Keratinocyte (primary cell): ENCODE data around the gene CD2. TPM values are rescaled to one million over a fixed set of nuclear protein-coding genes. Genes with fewer than 3 reads are reported as not detected.

ENCODE experiments used
- DNase-seq: peaks from one replicate; pipeline ENCODE4 v3.0.0-alpha.2; 2011; ENCODE audit warnings: low read depth, missing footprints, low spot score
- FAIRE-seq: peaks from 2 replicates; lab custom pipeline; 2011; peaks lifted over from hg19 to GRCh38; lab: Jason Lieb, UNC
- H2AFZ ChIP-seq: 2 replicates; pipeline ENCODE4 v1.6.0; 2012; ENCODE audit warnings: low read length, control low read depth, inconsistent platforms; ENCODE audit not compliant: control insufficient read depth
- H3K27ac ChIP-seq: 2 replicates; pipeline ENCODE4 v1.5.1; 2011; ENCODE audit warnings: low read length; ENCODE audit not compliant: control insufficient read depth, insufficient read depth
- H3K27me3 ChIP-seq: 3 replicates; pipeline ENCODE4 v1.6.0; 2011; ENCODE audit warnings: low read length; ENCODE audit not compliant: control insufficient read depth, insufficient read depth; ENCODE audit errors: extremely low read depth
- H3K36me3 ChIP-seq, 2 experiments: 2 replicates in 1 of 2; 3 replicates in 1 of 2; pipeline ENCODE4 v1.5.1; 2011; ENCODE audit warnings: low read length in 2 of 2, mild to moderate bottlenecking in 1 of 2; ENCODE audit not compliant: control insufficient read depth in 2 of 2, insufficient read depth in 2 of 2; ENCODE audit errors: extremely low read depth in 1 of 2
- H3K4me1 ChIP-seq: 3 replicates; pipeline ENCODE4 v1.5.1; 2011; ENCODE audit warnings: low read length; ENCODE audit not compliant: control insufficient read depth, insufficient read depth; ENCODE audit errors: extremely low read depth
- H3K4me2 ChIP-seq: 3 replicates; pipeline ENCODE4 v1.6.0; 2011; ENCODE audit warnings: low read depth, low read length; ENCODE audit not compliant: control insufficient read depth, insufficient read depth; ENCODE audit errors: extremely low read depth
- H3K4me3 ChIP-seq, 3 experiments: fragments of 200-600 bp in 1 of 3; sonication (generic) in 1 of 3; 2 replicates in 2 of 3; 3 replicates in 1 of 3; pipeline ENCODE4 v1.5.1; 2011 to 2016; ENCODE audit warnings: low read length in 3 of 3, mild to moderate bottlenecking in 3 of 3, control low read depth in 2 of 3, inconsistent platforms in 1 of 3, low read depth in 1 of 3, mixed read lengths in 1 of 3, mixed run types in 1 of 3, moderate library complexity in 1 of 3; ENCODE audit not compliant: control insufficient read depth in 2 of 3, insufficient read depth in 2 of 3; ENCODE audit errors: extremely low read depth in 1 of 3
- H3K79me2 ChIP-seq: 2 replicates; pipeline ENCODE4 v1.6.0; 2012; ENCODE audit warnings: low read length; ENCODE audit not compliant: control insufficient read depth, insufficient read depth
- H3K9ac ChIP-seq: 3 replicates; pipeline ENCODE4 v1.6.0; 2011; ENCODE audit warnings: low read length; ENCODE audit not compliant: control insufficient read depth, insufficient read depth; ENCODE audit errors: extremely low read depth
- H3K9me1 ChIP-seq: 3 replicates; pipeline ENCODE4 v1.6.0; 2011; ENCODE audit warnings: low read length; ENCODE audit not compliant: control insufficient read depth, insufficient read depth; ENCODE audit errors: extremely low read depth
- H3K9me3 ChIP-seq: 2 replicates; pipeline ENCODE4 v1.5.1; 2012; ENCODE audit warnings: low read depth, low read length; ENCODE audit not compliant: control insufficient read depth
- H4K20me1 ChIP-seq: 3 replicates; pipeline ENCODE4 v1.6.0; 2011; ENCODE audit warnings: low read length; ENCODE audit not compliant: control insufficient read depth, insufficient read depth; ENCODE audit errors: extremely low read depth
- CTCF ChIP-seq, 3 experiments: IDR thresholded peaks in 1 of 3; conservative IDR thresholded peaks in 1 of 3; optimal IDR thresholded peaks in 1 of 3; 2 replicates in 2 of 3; 3 replicates in 1 of 3; pipeline versions ENCODE3 to v1.5.1; 2011; ENCODE audit warnings: low read length in 3 of 3, mild to moderate bottlenecking in 3 of 3, moderate library complexity in 2 of 3, control low read depth in 1 of 3, inconsistent platforms in 1 of 3; ENCODE audit not compliant: insufficient read depth in 2 of 3; ENCODE audit errors: extremely low read depth in 1 of 3
- EZH2 ChIP-seq: IDR thresholded peaks from one replicate; pipeline ENCODE4 v1.6.1; 2012; ENCODE audit warnings: inconsistent platforms, mild to moderate bottlenecking, low read length, moderate library complexity
- dilution Hi-C: fragments of 300-500 bp; cut with MboI; formaldehyde crosslinking; loops from one replicate; pipeline ENCODE4 v1.7.0; 2020; ENCODE audit warnings: low sequenced_read_pairs; ENCODE audit not compliant: extremely low pct_ligation_motif_present
- polyA plus RNA-seq, 5 experiments: library from polyadenylated mRNA; depleted of rRNA in 3 of 5; stranded (reverse) in 3 of 5; stranded (forward) in 1 of 5; unstranded in 1 of 5; fragments of >200 nt; gene quantifications; 1 replicate in 1 of 5; 2 replicates in 3 of 5; 3 replicates in 1 of 5; pipeline versions ENCODE4 v1.2.1 to v1.2.3, GENCODE V29; 2011 to 2012; ENCODE audit warnings: missing spikeins in 2 of 5, low read depth in 1 of 5, low replicate concordance in 1 of 5

CD2 gene
- polyA plus RNA-seq, 1 donor (not counting 4 experiments of a cell fraction or from before 2014, with no cell fraction given) = not detected

- Histone ChIP-seq H2AFZ (no peak overlapping the region), H3K9me3 (peaks cover 2% of the 10 kb centered on the region), H3K4me1 (peaks cover 6% of the 10 kb centered on the region), H3K4me3 (no peak overlapping the region), H3K9ac (no peak overlapping the region), H3K27me3 (no peaks in the 10 kb centered on the region), H3K27ac (no peak overlapping the region), H3K36me3 (no peaks in the 10 kb centered on the region), H3K9me1 (no peaks in the 10 kb centered on the region), H4K20me1 (no peaks in the 10 kb centered on the region), H3K4me2 (no peak overlapping the region), H3K79me2 (no peaks in the 10 kb centered on the region)
- DNase-seq (no peak), FAIRE-seq (no peak)
- dilution Hi-C loops = no loop called here
- TF ChIP-seq CTCF (optimal IDR thresholded peaks at IDR 0.05 in 1 of 3, IDR thresholded peaks at IDR 0.05 in 1 of 3, conservative IDR thresholded peaks at IDR 0.05 in 1 of 3; ENCODE audit: extremely low read depth in 1 of 3, insufficient read depth in 2 of 3, low read length in 3 of 3) = no peak
- TF ChIP-seq EZH2 = no peak
Measured at GRCh38 chr1:116770625-116771024, 16.4 kb downstream of the CD2 start.

GRCh38 chr1:116771997-116772647 lies 17.9 kb downstream of the CD2 start:
- no peaks in the 10 kb centered on the region for H4K20me1 ChIP-seq
- H3K9me1 ChIP-seq = no peaks in the 10 kb centered on the region
- H3K4me2 ChIP-seq = no peak overlapping the region
- TF ChIP-seq EZH2 (no peak), CTCF (optimal IDR thresholded peaks at IDR 0.05 in 1 of 3, IDR thresholded peaks at IDR 0.05 in 1 of 3, conservative IDR thresholded peaks at IDR 0.05 in 1 of 3; ENCODE audit: extremely low read depth in 1 of 3, insufficient read depth in 2 of 3, low read length in 3 of 3) (no peak)
- H3K79me2 ChIP-seq = no peaks in the 10 kb centered on the region
- peaks cover 6% of the 10 kb centered on the region for H3K4me1 ChIP-seq
- no peak overlapping the region for H3K27ac ChIP-seq
- no peak for DNase-seq
- H3K27me3 ChIP-seq = no peaks in the 10 kb centered on the region
- H3K36me3 ChIP-seq = no peaks in the 10 kb centered on the region
- H3K4me3 ChIP-seq = no peak overlapping the region
- H2AFZ ChIP-seq = no peak overlapping the region
- no peaks in the 10 kb centered on the region for H3K9me3 ChIP-seq
- FAIRE-seq = no peak
- no peak overlapping the region for H3K9ac ChIP-seq
- dilution Hi-C loops = no loop called here
